OCI-LY1 (cell line): ENCODE results near the gene AFDN.

ENCODE experiments used
- EZH2 ChIP-seq: fragments of 200-600 bp; sonication (generic), shearing (Covaris generic); IDR thresholded peaks from 2 replicates; pipeline ENCODE4 v1.8.0; 2017; ENCODE audit warnings: borderline replicate concordance, mixed run types, mild to moderate bottlenecking, antibody characterized with exemption, low read length, moderate library complexity, mixed read lengths
- TF ChIP-seq, protein P1 (sequence below): fragments of 200-600 bp; sonication (generic), shearing (Covaris generic); IDR thresholded peaks from 2 replicates; pipeline ENCODE4 v1.5.1; 2017; ENCODE audit warnings: mild to moderate bottlenecking, antibody characterized with exemption, low read length, moderate library complexity, mixed read lengths

DNA sequence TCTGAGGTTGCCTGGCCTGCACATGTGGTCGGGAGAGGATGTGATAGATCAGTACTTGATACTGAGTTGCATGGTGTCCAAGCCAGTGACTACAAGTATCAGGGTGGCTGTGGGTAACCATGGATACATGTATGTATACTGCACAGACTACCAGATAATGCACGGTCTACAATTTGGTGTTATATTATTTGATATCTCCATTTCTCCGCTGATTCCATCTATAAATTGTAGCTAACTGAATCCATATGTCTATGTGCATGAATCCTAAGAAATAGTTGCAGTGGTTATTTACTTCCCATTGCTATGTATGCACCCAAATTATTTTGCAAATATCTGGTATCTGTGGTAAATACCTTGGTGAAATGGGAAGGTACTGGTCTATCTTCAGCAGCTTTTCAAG is 87.0 kb downstream of the AFDN start:
- TF ChIP-seq EZH2 = no peak
- TF ChIP-seq, protein P1, sequence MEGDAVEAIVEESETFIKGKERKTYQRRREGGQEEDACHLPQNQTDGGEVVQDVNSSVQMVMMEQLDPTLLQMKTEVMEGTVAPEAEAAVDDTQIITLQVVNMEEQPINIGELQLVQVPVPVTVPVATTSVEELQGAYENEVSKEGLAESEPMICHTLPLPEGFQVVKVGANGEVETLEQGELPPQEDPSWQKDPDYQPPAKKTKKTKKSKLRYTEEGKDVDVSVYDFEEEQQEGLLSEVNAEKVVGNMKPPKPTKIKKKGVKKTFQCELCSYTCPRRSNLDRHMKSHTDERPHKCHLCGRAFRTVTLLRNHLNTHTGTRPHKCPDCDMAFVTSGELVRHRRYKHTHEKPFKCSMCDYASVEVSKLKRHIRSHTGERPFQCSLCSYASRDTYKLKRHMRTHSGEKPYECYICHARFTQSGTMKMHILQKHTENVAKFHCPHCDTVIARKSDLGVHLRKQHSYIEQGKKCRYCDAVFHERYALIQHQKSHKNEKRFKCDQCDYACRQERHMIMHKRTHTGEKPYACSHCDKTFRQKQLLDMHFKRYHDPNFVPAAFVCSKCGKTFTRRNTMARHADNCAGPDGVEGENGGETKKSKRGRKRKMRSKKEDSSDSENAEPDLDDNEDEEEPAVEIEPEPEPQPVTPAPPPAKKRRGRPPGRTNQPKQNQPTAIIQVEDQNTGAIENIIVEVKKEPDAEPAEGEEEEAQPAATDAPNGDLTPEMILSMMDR = no peak
